ENCODE data around the gene AP3S2. TPM values are rescaled to one million over a fixed set of nuclear protein-coding genes. Genes with fewer than 3 reads are reported as not detected.
"Not testable (repeated sequence)": the region's sequence is repeated elsewhere in the genome, so short reads cannot be mapped to it uniquely, and the experiment has no call there.

Gene AP3S2
- total and polyA plus RNA-seq, 4 donors = 8.4 to 73.5 (median 25.9) TPM

DNA sequence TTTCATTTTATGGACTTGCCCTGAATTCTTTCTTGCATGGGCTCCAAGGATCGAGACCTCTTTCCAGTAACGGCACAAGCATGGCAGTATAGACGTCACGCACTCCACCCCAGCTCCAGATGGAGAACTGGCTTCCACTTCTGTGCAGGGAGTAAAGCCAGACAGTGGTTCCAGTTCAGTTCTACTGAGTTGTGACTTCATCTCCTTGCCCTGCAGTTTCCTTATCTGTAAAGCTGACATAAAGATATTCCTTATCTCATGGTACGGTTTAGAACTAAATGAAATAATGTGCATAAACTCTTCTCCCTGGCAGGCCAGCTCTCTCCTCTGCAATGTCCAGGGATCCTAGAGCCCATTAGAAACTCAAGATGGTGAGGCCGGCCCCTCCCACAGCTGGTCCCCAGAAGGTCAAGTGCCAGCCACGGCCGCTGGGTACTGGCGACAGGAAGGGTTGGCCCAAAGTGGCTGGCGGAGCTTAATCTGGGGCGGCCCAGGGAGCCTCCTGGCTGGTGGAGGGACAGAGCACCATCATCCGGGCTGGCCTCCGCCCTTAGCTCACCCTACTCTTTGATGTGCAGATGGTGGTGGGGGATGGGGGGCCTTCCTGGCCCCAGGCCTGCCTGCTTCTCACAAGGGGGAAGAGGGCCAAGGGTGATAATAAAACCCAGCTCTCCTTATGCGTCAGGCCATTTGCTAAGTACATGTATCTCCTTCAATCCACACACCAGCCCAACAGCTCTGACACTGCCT lies 110.5 kb downstream of the AP3S2 start:
- DNase-seq (ENCODE audit: low spot score) = no peak
- TF ChIP-seq, protein P1, sequence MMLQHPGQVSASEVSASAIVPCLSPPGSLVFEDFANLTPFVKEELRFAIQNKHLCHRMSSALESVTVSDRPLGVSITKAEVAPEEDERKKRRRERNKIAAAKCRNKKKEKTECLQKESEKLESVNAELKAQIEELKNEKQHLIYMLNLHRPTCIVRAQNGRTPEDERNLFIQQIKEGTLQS (IDR thresholded peaks at IDR 0.05) = no peak
- Histone ChIP-seq H3K27me3 (ENCODE audit: control insufficient read depth in 4 of 4, insufficient read depth in 4 of 4, low read length in 3 of 4) (no peaks in the 10 kb centered on the region), H3K9ac (ENCODE audit: low read depth in 1 of 2, low read length in 2 of 2) (no peak overlapping the region), H3K9me3 (ENCODE audit: control insufficient read depth in 4 of 4, low read length in 3 of 4) (no peaks in the 10 kb centered on the region), H3K4me3 (ENCODE audit: low read depth in 1 of 3, low read length in 3 of 3) (no peak overlapping the region), H3K4me1 (ENCODE audit: control insufficient read depth in 4 of 4, insufficient read depth in 4 of 4, low read length in 3 of 4) (peaks cover 5 to 32% (median 26%) of the 10 kb centered on the region in 4 donors), H3K27ac (ENCODE audit: low read depth in 1 of 2, low read length in 2 of 2) (no peak overlapping the region), H3K36me3 (ENCODE audit: control insufficient read depth in 4 of 4, insufficient read depth in 3 of 4, low read depth in 1 of 4, low read length in 3 of 4) (peaks cover 4 to 12% (median 8%) of the 10 kb centered on the region in 4 donors)
- 83% methylated on average over 14 of the region's 14 CpGs for WGBS

DNA sequence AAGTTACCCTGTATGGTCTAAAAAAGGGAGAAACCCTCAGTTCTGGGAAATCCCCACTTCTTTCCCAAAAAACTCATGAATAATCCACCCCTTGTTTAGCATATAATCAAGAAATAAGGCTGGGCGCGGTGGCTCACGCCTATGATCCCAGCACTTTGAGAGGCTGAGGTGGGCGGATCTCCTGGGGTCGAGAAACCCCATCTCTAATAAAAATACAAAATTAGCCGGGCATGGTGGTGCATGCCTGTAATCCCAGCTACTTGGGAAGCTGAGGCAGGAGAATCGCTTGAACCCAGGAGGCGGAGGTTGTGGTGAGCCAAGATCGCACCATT lies 111.2 kb downstream of the AP3S2 start:
- not testable (repeated sequence) for H3K4me3 ChIP-seq (ENCODE audit: low read depth in 1 of 3, low read length in 3 of 3); H3K27me3 ChIP-seq (ENCODE audit: control insufficient read depth in 4 of 4, insufficient read depth in 4 of 4, low read length in 3 of 4); H3K9ac ChIP-seq (ENCODE audit: low read depth in 1 of 2, low read length in 2 of 2); H3K9me3 ChIP-seq (ENCODE audit: control insufficient read depth in 4 of 4, low read length in 3 of 4); H3K27ac ChIP-seq (ENCODE audit: low read depth in 1 of 2, low read length in 2 of 2); H3K36me3 ChIP-seq (ENCODE audit: control insufficient read depth in 4 of 4, insufficient read depth in 3 of 4, low read depth in 1 of 4, low read length in 3 of 4); DNase-seq (ENCODE audit: low spot score)
- WGBS = 96% methylated on average over 9 of the region's 9 CpGs
- peaks cover 5 to 32% (median 26%) of the 10 kb centered on the region in 4 donors for H3K4me1 ChIP-seq (ENCODE audit: control insufficient read depth in 4 of 4, insufficient read depth in 4 of 4, low read length in 3 of 4)

DNA sequence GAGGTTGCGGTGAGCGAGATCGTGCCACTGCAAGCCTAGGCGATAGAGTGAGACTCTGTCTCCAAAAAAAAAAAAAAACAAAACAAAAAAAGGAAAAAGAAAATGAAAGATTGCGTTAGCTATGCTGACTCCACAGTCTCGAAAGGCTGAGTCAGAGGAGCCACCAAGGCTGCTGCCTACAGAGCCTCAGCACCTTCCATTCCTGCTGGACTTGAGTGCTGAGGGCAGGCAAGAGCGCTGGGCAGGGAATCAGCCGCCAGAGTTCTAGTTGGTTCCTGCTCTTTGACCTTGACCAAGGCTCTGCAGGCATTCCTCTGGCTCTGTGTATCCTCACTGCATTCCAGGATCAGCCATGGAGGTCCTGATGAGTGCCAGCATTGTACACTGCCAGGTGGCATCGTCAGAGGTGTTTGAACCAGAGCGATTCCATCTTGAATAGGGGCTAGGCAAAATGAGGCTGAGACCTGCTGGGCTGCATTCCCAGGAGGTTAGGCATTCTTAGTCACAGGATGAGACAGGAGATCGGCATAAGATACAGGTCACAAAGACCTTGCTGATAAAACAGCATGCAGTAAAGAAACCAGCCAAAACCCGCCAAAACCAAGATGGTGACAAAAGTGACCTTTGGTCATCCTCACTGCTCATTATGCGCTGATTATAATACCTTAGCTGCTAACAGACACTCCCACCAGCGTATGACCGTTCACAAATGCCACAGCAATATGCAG lies 111.7 kb downstream of the AP3S2 start:
- Histone ChIP-seq H3K27ac (ENCODE audit: low read depth in 1 of 2, low read length in 2 of 2) (no peak overlapping the region), H3K36me3 (ENCODE audit: control insufficient read depth in 4 of 4, insufficient read depth in 3 of 4, low read depth in 1 of 4, low read length in 3 of 4) (peaks cover 0 to 4% (median 2%) of the 10 kb centered on the region in 4 donors), H3K9me3 (ENCODE audit: control insufficient read depth in 4 of 4, low read length in 3 of 4) (no peaks in the 10 kb centered on the region), H3K4me1 (ENCODE audit: control insufficient read depth in 4 of 4, insufficient read depth in 4 of 4, low read length in 3 of 4) (peaks cover 5 to 32% (median 26%) of the 10 kb centered on the region in 4 donors), H3K4me3 (ENCODE audit: low read depth in 1 of 3, low read length in 3 of 3) (no peak overlapping the region), H3K9ac (ENCODE audit: low read depth in 1 of 2, low read length in 2 of 2) (no peak overlapping the region), H3K27me3 (ENCODE audit: control insufficient read depth in 4 of 4, insufficient read depth in 4 of 4, low read length in 3 of 4) (no peaks in the 10 kb centered on the region)
- DNase-seq (ENCODE audit: low spot score) = no peak
- WGBS = 63% methylated on average over 15 of the region's 15 CpGs
- peak; percentile 70 for TF ChIP-seq YY1 (IDR thresholded peaks at IDR 0.05)
- TF ChIP-seq JUND (IDR thresholded peaks at IDR 0.05) = no peak
- no peak for TF ChIP-seq FOXA1 (IDR thresholded peaks at IDR 0.05)
- TF ChIP-seq, protein P2, sequence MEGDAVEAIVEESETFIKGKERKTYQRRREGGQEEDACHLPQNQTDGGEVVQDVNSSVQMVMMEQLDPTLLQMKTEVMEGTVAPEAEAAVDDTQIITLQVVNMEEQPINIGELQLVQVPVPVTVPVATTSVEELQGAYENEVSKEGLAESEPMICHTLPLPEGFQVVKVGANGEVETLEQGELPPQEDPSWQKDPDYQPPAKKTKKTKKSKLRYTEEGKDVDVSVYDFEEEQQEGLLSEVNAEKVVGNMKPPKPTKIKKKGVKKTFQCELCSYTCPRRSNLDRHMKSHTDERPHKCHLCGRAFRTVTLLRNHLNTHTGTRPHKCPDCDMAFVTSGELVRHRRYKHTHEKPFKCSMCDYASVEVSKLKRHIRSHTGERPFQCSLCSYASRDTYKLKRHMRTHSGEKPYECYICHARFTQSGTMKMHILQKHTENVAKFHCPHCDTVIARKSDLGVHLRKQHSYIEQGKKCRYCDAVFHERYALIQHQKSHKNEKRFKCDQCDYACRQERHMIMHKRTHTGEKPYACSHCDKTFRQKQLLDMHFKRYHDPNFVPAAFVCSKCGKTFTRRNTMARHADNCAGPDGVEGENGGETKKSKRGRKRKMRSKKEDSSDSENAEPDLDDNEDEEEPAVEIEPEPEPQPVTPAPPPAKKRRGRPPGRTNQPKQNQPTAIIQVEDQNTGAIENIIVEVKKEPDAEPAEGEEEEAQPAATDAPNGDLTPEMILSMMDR (IDR thresholded peaks at IDR 0.05; ENCODE audit: low read depth, low read length, missing input control) = no peak
- TF ChIP-seq, protein P3, sequence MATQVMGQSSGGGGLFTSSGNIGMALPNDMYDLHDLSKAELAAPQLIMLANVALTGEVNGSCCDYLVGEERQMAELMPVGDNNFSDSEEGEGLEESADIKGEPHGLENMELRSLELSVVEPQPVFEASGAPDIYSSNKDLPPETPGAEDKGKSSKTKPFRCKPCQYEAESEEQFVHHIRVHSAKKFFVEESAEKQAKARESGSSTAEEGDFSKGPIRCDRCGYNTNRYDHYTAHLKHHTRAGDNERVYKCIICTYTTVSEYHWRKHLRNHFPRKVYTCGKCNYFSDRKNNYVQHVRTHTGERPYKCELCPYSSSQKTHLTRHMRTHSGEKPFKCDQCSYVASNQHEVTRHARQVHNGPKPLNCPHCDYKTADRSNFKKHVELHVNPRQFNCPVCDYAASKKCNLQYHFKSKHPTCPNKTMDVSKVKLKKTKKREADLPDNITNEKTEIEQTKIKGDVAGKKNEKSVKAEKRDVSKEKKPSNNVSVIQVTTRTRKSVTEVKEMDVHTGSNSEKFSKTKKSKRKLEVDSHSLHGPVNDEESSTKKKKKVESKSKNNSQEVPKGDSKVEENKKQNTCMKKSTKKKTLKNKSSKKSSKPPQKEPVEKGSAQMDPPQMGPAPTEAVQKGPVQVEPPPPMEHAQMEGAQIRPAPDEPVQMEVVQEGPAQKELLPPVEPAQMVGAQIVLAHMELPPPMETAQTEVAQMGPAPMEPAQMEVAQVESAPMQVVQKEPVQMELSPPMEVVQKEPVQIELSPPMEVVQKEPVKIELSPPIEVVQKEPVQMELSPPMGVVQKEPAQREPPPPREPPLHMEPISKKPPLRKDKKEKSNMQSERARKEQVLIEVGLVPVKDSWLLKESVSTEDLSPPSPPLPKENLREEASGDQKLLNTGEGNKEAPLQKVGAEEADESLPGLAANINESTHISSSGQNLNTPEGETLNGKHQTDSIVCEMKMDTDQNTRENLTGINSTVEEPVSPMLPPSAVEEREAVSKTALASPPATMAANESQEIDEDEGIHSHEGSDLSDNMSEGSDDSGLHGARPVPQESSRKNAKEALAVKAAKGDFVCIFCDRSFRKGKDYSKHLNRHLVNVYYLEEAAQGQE (IDR thresholded peaks at IDR 0.05) = peak; percentile 30
- TF ChIP-seq RAD21 (IDR thresholded peaks at IDR 0.05) = peak in 1 of 2 donors; percentile 26
- TF ChIP-seq NR2F2 (IDR thresholded peaks at IDR 0.05) = peak; percentile 25
- peak; percentile 27 to 55 for TF ChIP-seq RXRA (IDR thresholded peaks at IDR 0.05)
- TF ChIP-seq HNF4A (conservative IDR thresholded peaks at IDR 0.05) = peak; percentile 76 to 79
- TF ChIP-seq, protein P1 (IDR thresholded peaks at IDR 0.05) = no peak
- TF ChIP-seq SP1 (IDR thresholded peaks at IDR 0.05) = peak; percentile 39
